B cell (primary cell): ENCODE measurements around the gene CTDSPL.

Experiments
- CTCF ChIP-seq: fragments of 200-600 bp; IDR thresholded peaks from one replicate; pipeline ENCODE4 v1.8.0; 2022; ENCODE audit warnings: antibody characterized with exemption, mild to moderate bottlenecking
- EZH2 ChIP-seq: IDR thresholded peaks from 2 replicates; pipeline ENCODE4 v1.6.1; 2012; ENCODE audit warnings: borderline replicate concordance, low read depth, mild to moderate bottlenecking, moderate library complexity, low read length; ENCODE audit not compliant: insufficient read depth, poor library complexity, severe bottlenecking

GRCh38 chr3:37997342-37997741 is 135.7 kb downstream of the CTDSPL start:
- TF ChIP-seq CTCF: no peak
- no peak for TF ChIP-seq EZH2
